A673 (cell line): ENCODE data around the gene TGM1.

Source experiments
- CTCF ChIP-seq: fragments of 300-800, 200-600 bp; sonication (generic); conservative IDR thresholded peaks from 2 replicates; pipeline ENCODE4 v1.5.1; 2017; ENCODE audit warnings: low read depth, mild to moderate bottlenecking, antibody characterized with exemption, low read length, moderate library complexity, mixed read lengths
- EZH2 ChIP-seq: fragments of 200-600 bp; sonication (generic); IDR thresholded peaks from 2 replicates; pipeline ENCODE4 v1.6.1; 2017; ENCODE audit warnings: borderline replicate concordance, low read depth, mild to moderate bottlenecking, mixed read lengths, antibody characterized with exemption, low read length; ENCODE audit not compliant: poor library complexity, severe bottlenecking

- TF ChIP-seq CTCF (no peak), EZH2 (no peak)
Measured at GRCh38 chr14:24219080-24219479, 43.9 kb downstream of the TGM1 start.
